ENCODE measurements around the gene MGST3.
"Not testable (repeated sequence)": the region's sequence is repeated elsewhere in the genome, so short reads cannot be mapped to it uniquely, and the experiment has no call there.

The MGST3 gene

GRCh38 chr1:165701922-165702321 lies 70.9 kb downstream of the MGST3 start:
- DNase-seq: not testable (repeated sequence)

DNA sequence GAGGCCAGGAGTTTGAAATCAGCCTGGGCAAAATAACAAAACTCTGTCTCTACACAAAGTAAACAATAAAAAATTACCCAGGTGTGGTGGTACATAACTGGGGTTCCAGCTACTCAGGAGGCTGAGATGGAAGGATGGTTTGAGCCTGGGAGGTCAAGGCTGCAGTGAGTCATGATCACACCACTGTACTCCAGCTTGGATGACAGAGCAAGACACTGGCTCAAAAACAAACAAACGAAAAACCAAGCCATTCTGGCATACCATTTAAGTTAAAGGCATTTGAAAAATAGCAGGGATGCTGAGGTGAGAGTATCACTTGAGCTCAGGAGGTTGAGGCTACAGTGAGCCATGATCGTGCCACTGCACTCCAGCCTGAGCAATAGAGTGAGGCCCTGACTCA lies 72.6 kb downstream of the MGST3 start:
- DNase-seq: no peak

Measured in fibroblast of skin of right quadriceps (primary cell).